ENCODE data around the gene RAPH1.
A peak's percentile ranks its signal among the peaks of the same experiment; 100 is the strongest.

The RAPH1 gene

DNA sequence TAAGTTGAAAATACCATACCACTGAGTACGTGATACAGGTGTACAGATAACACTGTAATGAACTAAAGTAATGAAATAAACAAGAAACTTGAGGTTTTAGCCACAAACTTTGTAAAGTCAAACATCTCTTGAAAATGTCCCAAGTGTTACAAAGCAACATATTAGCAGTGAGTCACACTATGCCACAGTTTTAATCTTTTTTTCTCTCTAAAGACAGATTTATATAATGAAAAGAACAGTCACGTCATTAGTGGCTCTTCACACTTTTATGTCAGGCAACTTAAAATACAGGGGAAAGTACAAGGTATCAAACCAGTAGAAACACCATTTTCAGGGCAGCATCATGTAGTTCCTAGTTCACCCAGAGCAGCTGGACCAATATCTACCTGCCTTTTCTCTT is 42.1 kb downstream of the RAPH1 start:
- peak; percentile 35 for DNase-seq (ENCODE audit: low read depth)
- no peak overlapping the region for H3K4me3 ChIP-seq (ENCODE audit: control insufficient read depth, low read depth, low read length)
- TF ChIP-seq, protein P1, sequence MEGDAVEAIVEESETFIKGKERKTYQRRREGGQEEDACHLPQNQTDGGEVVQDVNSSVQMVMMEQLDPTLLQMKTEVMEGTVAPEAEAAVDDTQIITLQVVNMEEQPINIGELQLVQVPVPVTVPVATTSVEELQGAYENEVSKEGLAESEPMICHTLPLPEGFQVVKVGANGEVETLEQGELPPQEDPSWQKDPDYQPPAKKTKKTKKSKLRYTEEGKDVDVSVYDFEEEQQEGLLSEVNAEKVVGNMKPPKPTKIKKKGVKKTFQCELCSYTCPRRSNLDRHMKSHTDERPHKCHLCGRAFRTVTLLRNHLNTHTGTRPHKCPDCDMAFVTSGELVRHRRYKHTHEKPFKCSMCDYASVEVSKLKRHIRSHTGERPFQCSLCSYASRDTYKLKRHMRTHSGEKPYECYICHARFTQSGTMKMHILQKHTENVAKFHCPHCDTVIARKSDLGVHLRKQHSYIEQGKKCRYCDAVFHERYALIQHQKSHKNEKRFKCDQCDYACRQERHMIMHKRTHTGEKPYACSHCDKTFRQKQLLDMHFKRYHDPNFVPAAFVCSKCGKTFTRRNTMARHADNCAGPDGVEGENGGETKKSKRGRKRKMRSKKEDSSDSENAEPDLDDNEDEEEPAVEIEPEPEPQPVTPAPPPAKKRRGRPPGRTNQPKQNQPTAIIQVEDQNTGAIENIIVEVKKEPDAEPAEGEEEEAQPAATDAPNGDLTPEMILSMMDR (conservative IDR thresholded peaks at IDR 0.05; ENCODE audit: control insufficient read depth, insufficient read depth, low read depth, low read length), result no peak

- DNase-seq (ENCODE audit: low read depth), result no peak
- TF ChIP-seq, protein P1 (conservative IDR thresholded peaks at IDR 0.05; ENCODE audit: control insufficient read depth, insufficient read depth, low read depth, low read length), result no peak
- H3K4me3 ChIP-seq (ENCODE audit: control insufficient read depth, low read depth, low read length), result no peak overlapping the region
Measured at GRCh38 chr2:203490391-203490790, 44.7 kb downstream of the RAPH1 start.

- DNase-seq (ENCODE audit: low read depth), result no peak
- no peak overlapping the region for H3K4me3 ChIP-seq (ENCODE audit: control insufficient read depth, low read depth, low read length)
- TF ChIP-seq, protein P1 (conservative IDR thresholded peaks at IDR 0.05; ENCODE audit: control insufficient read depth, insufficient read depth, low read depth, low read length), result no peak
Measured at GRCh38 chr2:203489531-203489930, 45.6 kb downstream of the RAPH1 start.

GRCh38 chr2:203484266-203485112 is 50.6 kb downstream of the RAPH1 start:
- no peak overlapping the region for H3K4me3 ChIP-seq (ENCODE audit: control insufficient read depth, low read depth, low read length)
- TF ChIP-seq, protein P1 (conservative IDR thresholded peaks at IDR 0.05; ENCODE audit: control insufficient read depth, insufficient read depth, low read depth, low read length), result peak; percentile 48
- DNase-seq (ENCODE audit: low read depth), result peak; percentile 40

DNA sequence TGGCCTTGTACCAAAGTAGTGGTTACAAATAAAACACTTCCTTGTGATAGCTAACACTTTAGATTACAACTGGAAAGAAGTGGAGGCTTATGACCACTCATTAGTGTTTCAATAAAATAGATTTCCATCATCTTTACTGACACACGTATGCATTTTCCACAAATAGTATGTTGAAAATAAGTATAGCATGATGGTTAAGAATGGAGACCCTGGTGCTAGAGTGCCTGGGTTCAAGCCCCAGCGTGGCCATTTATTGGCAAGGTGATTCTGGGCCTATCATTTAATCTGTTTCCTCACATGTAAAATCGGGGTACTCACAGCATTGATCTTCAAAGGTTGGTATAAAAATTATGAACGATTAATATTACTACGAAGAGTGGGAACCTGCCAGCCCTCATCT is 54.5 kb downstream of the RAPH1 start:
- no peak overlapping the region for H3K4me3 ChIP-seq (ENCODE audit: control insufficient read depth, low read depth, low read length)
- TF ChIP-seq, protein P1 (conservative IDR thresholded peaks at IDR 0.05; ENCODE audit: control insufficient read depth, insufficient read depth, low read depth, low read length), result no peak
- no peak for DNase-seq (ENCODE audit: low read depth)

- H3K4me3 ChIP-seq (ENCODE audit: control insufficient read depth, low read depth, low read length), result no peak overlapping the region
- TF ChIP-seq, protein P1 (conservative IDR thresholded peaks at IDR 0.05; ENCODE audit: control insufficient read depth, insufficient read depth, low read depth, low read length), result no peak
- DNase-seq (ENCODE audit: low read depth), result no peak
Measured at GRCh38 chr2:203476881-203477280, 58.2 kb downstream of the RAPH1 start.
